HG03460 (cell line): ENCODE measurements around the gene COX8C.
"Not testable (repeated sequence)": the region's sequence is repeated elsewhere in the genome, so short reads cannot be mapped to it uniquely, and the experiment has no call there.

ENCODE experiments used
- ATAC-seq: cut with Tn5 transposase; IDR thresholded peaks from one replicate; pipeline ENCODE4 v1.9.1; 2021; ENCODE audit not compliant: unreplicated experiment

Gene COX8C

GRCh38 chr14:93319958-93320357 is 27.0 kb upstream of the COX8C start:
- ATAC-seq, result peak; percentile 45

DNA sequence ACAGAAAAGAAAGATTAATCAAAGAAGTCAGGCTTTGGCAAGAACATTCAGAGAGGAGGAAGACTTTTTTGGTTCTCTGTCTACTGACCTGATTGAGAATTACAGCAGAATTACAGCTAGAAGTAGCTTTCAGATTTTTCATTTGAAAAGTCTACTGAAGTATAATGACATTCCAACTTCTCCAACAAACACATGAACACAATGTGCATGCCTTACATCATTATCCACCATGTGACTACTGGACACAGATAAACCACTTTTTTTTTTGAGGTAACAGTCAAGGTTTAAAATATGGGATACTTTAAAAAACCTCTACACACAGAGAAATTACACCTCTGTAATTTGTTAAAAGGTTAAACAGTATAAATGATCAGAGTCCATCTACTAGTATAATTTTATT is 26.5 kb upstream of the COX8C start:
- ATAC-seq, result no peak

DNA sequence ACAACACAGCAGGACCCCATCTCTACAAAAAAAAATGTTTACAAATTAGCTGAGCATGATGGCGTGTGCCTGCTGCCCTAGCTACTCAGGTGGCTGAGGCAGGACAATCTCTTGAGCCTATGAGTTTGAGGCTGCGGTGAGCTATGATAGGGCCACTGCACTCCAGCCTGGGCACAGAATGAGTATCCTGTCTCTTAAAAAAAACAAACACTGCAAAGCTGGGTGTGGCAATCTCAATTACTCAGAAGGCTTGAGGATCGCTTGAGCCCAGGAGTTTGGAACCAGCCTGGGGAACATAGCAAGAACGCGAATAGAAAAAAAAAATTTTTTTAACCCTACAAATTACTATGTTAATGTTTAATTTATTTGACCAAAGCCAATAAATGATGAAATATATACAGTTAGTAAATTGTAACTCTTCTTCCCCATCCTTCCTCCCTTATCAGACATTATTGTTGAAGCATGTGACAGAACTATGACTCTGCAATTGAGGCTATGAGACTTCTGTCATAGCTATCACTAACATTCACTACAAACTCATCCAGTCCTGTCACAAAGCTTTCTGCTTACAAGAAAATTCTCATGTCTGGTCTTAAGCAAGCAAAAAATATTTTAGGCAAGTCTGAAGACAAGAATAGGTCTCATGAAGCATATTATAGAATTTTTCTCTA is 23.9 kb upstream of the COX8C start:
- ATAC-seq, result no peak

DNA sequence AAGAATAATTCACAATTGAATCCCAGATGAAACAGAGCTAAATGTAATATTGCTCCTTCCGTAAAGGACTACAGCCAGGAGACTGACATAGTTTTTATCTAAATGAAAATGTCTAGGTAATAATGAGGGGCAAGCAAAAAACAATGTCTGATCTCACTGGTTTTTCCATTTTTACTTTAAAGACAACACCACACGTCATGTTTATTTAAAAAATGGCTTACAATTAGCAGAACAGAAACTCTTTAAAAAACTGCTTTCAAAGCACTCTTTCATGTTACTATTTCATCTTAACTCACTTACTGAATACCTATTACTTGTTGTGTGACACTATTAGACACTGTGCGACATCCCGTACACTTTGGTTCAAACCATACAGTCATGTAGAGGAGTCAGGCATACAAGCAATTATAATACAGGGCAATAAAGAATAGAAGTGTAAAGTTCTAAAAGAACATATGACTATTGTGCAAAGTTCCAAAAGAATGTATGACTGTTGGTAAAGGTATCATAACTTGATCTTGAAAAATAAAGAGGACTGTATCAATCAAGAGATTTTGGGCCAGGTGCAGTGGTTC is 23.3 kb upstream of the COX8C start:
- ATAC-seq, result no peak

GRCh38 chr14:93326196-93326595 is 20.8 kb upstream of the COX8C start:
- ATAC-seq, result no peak

DNA sequence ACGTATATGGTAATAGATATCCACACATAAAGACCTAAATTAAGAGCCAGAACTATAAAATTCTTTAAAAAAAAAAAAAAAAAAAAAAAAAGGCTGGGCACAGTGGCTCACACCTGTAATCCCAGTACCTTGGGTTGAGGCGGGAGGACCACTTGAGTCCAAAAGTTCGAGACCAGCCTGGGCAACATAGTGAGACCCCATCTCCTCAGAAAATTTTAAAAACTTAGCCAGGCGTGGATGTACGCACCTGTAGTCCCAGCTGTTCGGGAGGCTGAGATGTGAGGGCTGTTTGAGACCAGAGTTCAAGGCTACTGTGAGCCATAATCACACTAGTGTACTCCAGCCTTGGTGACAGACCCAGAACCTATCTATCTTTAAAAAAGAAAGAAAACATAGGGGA is 18.4 kb upstream of the COX8C start:
- ATAC-seq, result no peak

- ATAC-seq, result no peak
These were observed 16.9 kb upstream of the COX8C start for GRCh38 chr14:93329965-93330608.

- no peak for ATAC-seq
These were observed 16.4 kb upstream of the COX8C start for GRCh38 chr14:93330609-93331000.

DNA sequence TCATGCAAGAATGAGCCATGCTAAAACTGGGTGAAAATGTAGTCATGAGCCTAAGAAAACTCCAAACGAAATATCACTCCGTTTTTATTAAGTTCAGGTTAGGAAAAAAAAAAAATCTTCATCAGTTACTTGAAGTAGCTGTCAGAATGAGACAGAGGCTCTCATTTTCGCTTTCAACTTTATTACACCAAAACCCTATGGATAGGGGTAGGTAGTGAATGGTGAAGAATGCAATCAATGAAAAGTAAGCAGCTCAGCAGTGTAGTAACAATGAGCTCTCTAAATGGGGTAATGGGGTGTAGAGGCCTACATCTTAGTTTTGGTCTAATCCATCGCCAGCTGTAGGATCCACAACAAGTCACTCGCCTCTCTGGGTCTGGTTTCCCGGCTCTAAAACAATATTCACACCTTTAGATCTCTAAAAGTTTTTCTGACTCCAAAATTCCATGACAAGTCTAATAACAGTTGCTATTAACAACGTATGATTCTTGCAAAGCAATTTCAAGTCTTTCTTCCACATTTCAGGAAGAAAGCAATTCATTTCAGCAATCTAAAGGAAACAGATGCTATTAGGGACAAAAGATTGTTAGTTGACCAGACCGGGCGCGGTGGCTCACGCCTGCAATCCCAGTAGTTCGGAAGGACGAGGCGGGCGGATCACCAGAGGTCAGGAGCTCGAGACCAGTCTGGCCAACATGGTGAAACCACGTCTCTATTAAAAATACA is 15.8 kb upstream of the COX8C start:
- no peak for ATAC-seq

- no peak for ATAC-seq
These were observed 15.1 kb upstream of the COX8C start for GRCh38 chr14:93331728-93332396.

DNA sequence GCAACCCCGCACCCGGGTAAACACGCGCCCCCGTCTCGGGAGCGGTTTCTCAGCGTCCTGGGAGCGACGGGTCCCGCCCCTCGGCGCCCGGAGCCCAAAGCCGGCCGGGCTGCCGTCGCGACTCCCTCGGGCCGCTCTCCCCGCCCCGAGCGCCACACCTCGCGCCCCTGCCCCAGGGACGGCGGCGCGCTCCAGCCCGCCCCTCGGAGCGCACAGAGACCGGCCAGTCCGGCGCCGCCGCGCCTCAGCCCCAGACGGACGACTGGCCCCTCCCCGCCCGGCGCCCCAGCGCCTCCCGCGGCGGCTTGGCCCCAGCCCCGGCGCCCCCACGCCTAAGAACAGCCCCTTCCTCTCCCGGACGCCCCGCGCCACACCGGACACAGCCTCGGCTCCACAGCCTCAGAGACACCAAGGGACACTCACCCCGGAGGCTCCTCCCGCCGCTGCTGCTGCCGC is 14.6 kb upstream of the COX8C start:
- peak; percentile 53 for ATAC-seq

GRCh38 chr14:93332853-93333630 is 13.9 kb upstream of the COX8C start, which contains the start of gene BTBD7:
Gene BTBD7, minus strand, starts transcription at chr14:93333036. Its CDS starts 36,985 bp downstream, at chr14:93296051.
- peak; percentile 78 for ATAC-seq

GRCh38 chr14:93333631-93334103 is 13.3 kb upstream of the COX8C start:
- ATAC-seq, result no peak

DNA sequence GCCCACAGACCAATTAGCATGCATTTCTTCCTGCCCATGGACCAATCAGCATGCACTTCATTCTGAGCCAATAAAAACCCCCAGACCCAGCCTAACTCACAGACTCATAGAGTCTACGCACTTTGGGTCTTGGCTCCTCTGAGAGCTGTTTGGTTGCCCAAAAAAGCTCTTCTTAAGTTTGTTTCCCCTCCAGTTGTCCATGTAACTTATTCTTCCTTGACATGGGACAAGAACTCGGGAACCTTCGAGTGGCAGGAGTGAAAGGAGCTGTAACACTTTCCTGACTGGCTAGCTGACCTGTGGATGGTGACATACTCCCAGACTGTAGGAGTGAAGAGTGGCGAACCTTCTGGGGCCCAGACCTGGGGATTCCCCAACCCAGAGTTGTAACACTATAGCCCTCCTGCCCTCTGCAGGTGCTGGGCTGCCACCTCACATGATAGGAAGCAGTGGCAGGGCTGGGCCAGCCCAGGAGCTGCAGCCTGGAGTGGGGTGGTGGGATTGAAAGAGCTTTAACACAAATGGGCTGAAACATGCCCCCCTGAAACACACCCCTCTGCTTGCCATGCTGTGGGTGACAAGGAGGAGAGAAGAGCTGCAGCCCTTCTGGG is 9.7 kb upstream of the COX8C start:
- ATAC-seq, result no peak

DNA sequence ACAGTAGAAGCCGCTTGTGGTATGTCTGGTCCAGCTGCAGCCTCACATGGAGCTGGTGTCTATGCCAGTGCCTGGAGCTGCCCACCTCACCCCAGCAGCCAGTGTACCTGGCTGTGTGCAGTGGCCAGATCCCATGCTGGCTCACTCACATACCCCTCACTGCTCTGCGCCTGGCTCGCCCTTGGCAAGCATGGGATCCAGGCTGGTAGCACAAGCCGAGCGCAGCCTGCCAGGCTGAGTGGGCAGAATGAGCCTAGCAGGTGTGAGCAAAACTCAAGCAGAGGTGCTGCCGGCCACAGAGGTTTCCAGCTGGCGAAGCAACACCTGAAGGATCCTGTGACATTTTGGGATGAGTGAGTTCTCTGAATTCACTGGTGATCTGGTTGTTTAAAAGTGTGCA is 9.1 kb upstream of the COX8C start:
- no peak for ATAC-seq

GRCh38 chr14:93343266-93343665 is 3.7 kb upstream of the COX8C start:
- ATAC-seq, result no peak

DNA sequence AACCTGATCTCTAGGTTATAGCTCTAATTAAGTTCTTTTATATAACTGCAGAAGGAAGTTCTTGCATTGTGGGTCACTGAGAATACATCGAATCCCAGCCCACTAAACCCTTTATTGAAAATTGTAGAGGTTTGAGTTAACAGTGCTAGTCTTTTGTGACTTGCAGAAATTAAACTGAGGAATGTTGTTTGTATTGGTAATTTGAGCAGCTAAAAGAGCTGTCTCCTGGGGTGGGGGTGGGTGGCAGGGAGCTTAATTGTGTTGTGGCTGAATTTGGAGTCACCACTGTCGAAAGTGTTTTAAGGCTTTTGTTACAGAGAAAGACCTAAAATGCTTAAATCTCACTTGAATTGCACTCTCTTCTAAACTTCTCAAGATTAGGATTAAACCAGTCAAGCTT is 3.2 kb upstream of the COX8C start:
- ATAC-seq, result no peak

- ATAC-seq, result no peak
These were observed 868 bp downstream of the COX8C start for GRCh38 chr14:93347850-93348249.

- ATAC-seq, result no peak
These were observed 1.3 kb downstream of the COX8C start for GRCh38 chr14:93348292-93348691.

DNA sequence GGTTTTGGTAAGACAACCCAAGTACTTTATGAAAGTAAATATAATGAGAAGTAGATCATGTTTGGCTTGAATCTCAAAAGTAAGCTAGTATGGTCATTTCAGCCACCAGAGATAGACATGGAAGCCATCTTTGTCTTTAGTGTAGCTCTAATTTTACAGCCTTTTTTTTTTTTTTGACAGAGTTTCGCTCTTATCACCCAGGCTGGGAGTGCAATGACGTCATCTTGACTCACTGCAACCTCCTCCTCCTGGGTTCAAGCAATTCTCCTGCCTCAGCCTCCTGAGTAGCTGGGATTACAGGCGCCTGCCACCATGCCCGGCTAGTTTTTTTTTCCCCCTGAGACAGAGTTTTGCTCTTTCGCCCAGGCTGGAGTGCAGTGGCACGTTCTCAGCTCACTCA is 7.9 kb downstream of the COX8C start:
- ATAC-seq, result not testable (repeated sequence)
